ENCODE data around the gene UGCG. TPM values are rescaled to one million over a fixed set of nuclear protein-coding genes. Genes with fewer than 3 reads are reported as not detected.
"Not testable (repeated sequence)": the region's sequence is repeated elsewhere in the genome, so short reads cannot be mapped to it uniquely, and the experiment has no call there.

Gene UGCG
- total RNA-seq, 2 experiments from 2014 or later = 21.8 to 23.2 TPM

- Mint-ChIP-seq H3K4me1 (peaks cover 11% of the 10 kb centered on the region), H3K27me3 (no peaks in the 10 kb centered on the region), H3K27ac (no peak overlapping the region), H3K9me3 (no peaks in the 10 kb centered on the region), H3K36me3 (ENCODE audit: low read depth) (no peaks in the 10 kb centered on the region), H3K4me3 (no peak overlapping the region)
- CTCF ChIA-PET = no interaction called here
- no peak for DNase-seq
- POLR2A ChIA-PET = no interaction called here
Observed at GRCh38 chr9:111898331-111899096, 1.9 kb downstream of the UGCG start.

- Mint-ChIP-seq H3K9me3 (no peaks in the 10 kb centered on the region), H3K4me3 (no peak overlapping the region), H3K4me1 (peaks cover 13% of the 10 kb centered on the region), H3K27ac (no peak overlapping the region), H3K36me3 (ENCODE audit: low read depth) (peaks cover 4% of the 10 kb centered on the region), H3K27me3 (no peaks in the 10 kb centered on the region)
- ChIA-PET CTCF (no interaction called here), POLR2A (no interaction called here)
- no peak for DNase-seq
Observed at GRCh38 chr9:111900151-111900857, 3.7 kb downstream of the UGCG start.

- POLR2A ChIA-PET = no interaction called here
- no peaks in the 10 kb centered on the region for H3K9me3 Mint-ChIP-seq
Observed at GRCh38 chr9:111900858-111901612, 4.4 kb downstream of the UGCG start.

GRCh38 chr9:111902391-111903139 is 6.0 kb downstream of the UGCG start:
- CTCF ChIA-PET = interaction anchor here (1.1 to 1.9 kb wide), 3 partner anchors 13 to 149 kb away, joined by 3 to 6 read pairs (median 3); no protein-coding TSS in a partner anchor
- H3K36me3 Mint-ChIP-seq (ENCODE audit: low read depth) = peaks cover 13% of the 10 kb centered on the region
- H3K27me3 Mint-ChIP-seq = no peaks in the 10 kb centered on the region
- H3K27ac Mint-ChIP-seq = no peak overlapping the region
- H3K9me3 Mint-ChIP-seq = no peaks in the 10 kb centered on the region
- no peak for DNase-seq
- peaks cover 21% of the 10 kb centered on the region for H3K4me1 Mint-ChIP-seq
- no peak overlapping the region for H3K4me3 Mint-ChIP-seq
- POLR2A ChIA-PET = no interaction called here

More at GRCh38 chr9:111900858-111901612, 4.4 kb downstream of the UGCG start:
- Mint-ChIP-seq H3K4me3 (no peak overlapping the region), H3K36me3 (ENCODE audit: low read depth) (peaks cover 5% of the 10 kb centered on the region), H3K4me1 (peaks cover 12% of the 10 kb centered on the region), H3K27ac (no peak overlapping the region), H3K27me3 (no peaks in the 10 kb centered on the region)
- CTCF ChIA-PET = interaction anchor here (1.4 to 1.9 kb wide), 2 partner anchors 14 to 151 kb away, joined by 3 to 6 read pairs; no protein-coding TSS in a partner anchor
- no peak for DNase-seq

- peaks cover 29% of the 10 kb centered on the region for H3K4me1 Mint-ChIP-seq
Observed at GRCh38 chr9:111903535-111903934, 6.9 kb downstream of the UGCG start.

GRCh38 chr9:111904026-111904425 is 7.4 kb downstream of the UGCG start:
- Mint-ChIP-seq H3K9me3 (no peaks in the 10 kb centered on the region), H3K4me1 (peaks cover 32% of the 10 kb centered on the region), H3K4me3 (no peak overlapping the region), H3K27me3 (no peaks in the 10 kb centered on the region), H3K36me3 (ENCODE audit: low read depth) (peaks cover 18% of the 10 kb centered on the region), H3K27ac (no peak overlapping the region)
- no peak for DNase-seq
- ChIA-PET POLR2A (no interaction called here), CTCF (no interaction called here)

More at GRCh38 chr9:111903535-111903934, 6.9 kb downstream of the UGCG start:
- H3K9me3 Mint-ChIP-seq, CTCF ChIA-PET, H3K4me3 Mint-ChIP-seq, DNase-seq, H3K27me3 Mint-ChIP-seq, H3K27ac Mint-ChIP-seq, POLR2A ChIA-PET: not testable (repeated sequence)
- peaks cover 18% of the 10 kb centered on the region for H3K36me3 Mint-ChIP-seq (ENCODE audit: low read depth)

- H3K4me3 Mint-ChIP-seq = no peak overlapping the region
- no peak overlapping the region for H3K27ac Mint-ChIP-seq
- H3K9me3 Mint-ChIP-seq = no peaks in the 10 kb centered on the region
- H3K27me3 Mint-ChIP-seq = no peaks in the 10 kb centered on the region
- ChIA-PET POLR2A (no interaction called here), CTCF (no interaction called here)
- H3K36me3 Mint-ChIP-seq (ENCODE audit: low read depth) = peaks cover 18% of the 10 kb centered on the region
- DNase-seq = no peak
- H3K4me1 Mint-ChIP-seq = peaks cover 39% of the 10 kb centered on the region
Observed at GRCh38 chr9:111904891-111905291, 8.3 kb downstream of the UGCG start.

- H3K4me1 Mint-ChIP-seq = peaks cover 49% of the 10 kb centered on the region
- H3K36me3 Mint-ChIP-seq (ENCODE audit: low read depth) = peaks cover 20% of the 10 kb centered on the region
- no peak for DNase-seq
- ChIA-PET CTCF (no interaction called here), POLR2A (no interaction called here)
- no peak overlapping the region for H3K27ac Mint-ChIP-seq
- no peaks in the 10 kb centered on the region for H3K27me3 Mint-ChIP-seq
- H3K4me3 Mint-ChIP-seq = no peak overlapping the region
- H3K9me3 Mint-ChIP-seq = no peaks in the 10 kb centered on the region
Observed at GRCh38 chr9:111907147-111907546, 10.5 kb downstream of the UGCG start.

- Mint-ChIP-seq H3K4me1 (peaks cover 63% of the 10 kb centered on the region), H3K27ac (no peak overlapping the region), H3K36me3 (ENCODE audit: low read depth) (peaks cover 23% of the 10 kb centered on the region), H3K27me3 (no peaks in the 10 kb centered on the region), H3K9me3 (no peaks in the 10 kb centered on the region), H3K4me3 (no peak overlapping the region)
- ChIA-PET CTCF (interaction anchor here (1.1 kb wide), 1 partner anchor 13 kb away, joined by 5 read pairs; the partner anchor contains the start of gene UGCG), POLR2A (no interaction called here)
- DNase-seq = no peak
Observed at GRCh38 chr9:111909444-111909843, 12.8 kb downstream of the UGCG start.

- H3K36me3 Mint-ChIP-seq (ENCODE audit: low read depth) = peaks cover 29% of the 10 kb centered on the region
- H3K27ac Mint-ChIP-seq = no peak overlapping the region
- CTCF ChIA-PET = no interaction called here
- no peak overlapping the region for H3K4me3 Mint-ChIP-seq
- H3K4me1 Mint-ChIP-seq = peaks cover 68% of the 10 kb centered on the region
- POLR2A ChIA-PET = no interaction called here
- peak; percentile 21 for DNase-seq
- no peaks in the 10 kb centered on the region for H3K9me3 Mint-ChIP-seq
- H3K27me3 Mint-ChIP-seq = no peaks in the 10 kb centered on the region
Observed at GRCh38 chr9:111910428-111910827, 13.8 kb downstream of the UGCG start.

- Mint-ChIP-seq H3K4me1 (peaks cover 62% of the 10 kb centered on the region), H3K9me3 (no peaks in the 10 kb centered on the region), H3K27me3 (no peaks in the 10 kb centered on the region), H3K4me3 (no peak overlapping the region), H3K27ac (no peak overlapping the region), H3K36me3 (ENCODE audit: low read depth) (peaks cover 29% of the 10 kb centered on the region)
- CTCF ChIA-PET = interaction anchor here (0.6 kb wide), 1 partner anchor 1687 kb away, joined by 3 read pairs; no protein-coding TSS in a partner anchor
- POLR2A ChIA-PET = no interaction called here
- DNase-seq = no peak
Observed at GRCh38 chr9:111913159-111913558, 16.5 kb downstream of the UGCG start.

GRCh38 chr9:111914749-111915424 is 18.3 kb downstream of the UGCG start:
- Mint-ChIP-seq H3K27me3 (no peaks in the 10 kb centered on the region), H3K4me1 (peaks cover 49% of the 10 kb centered on the region), H3K27ac (no peak overlapping the region), H3K36me3 (ENCODE audit: low read depth) (peaks cover 38% of the 10 kb centered on the region), H3K4me3 (no peak overlapping the region), H3K9me3 (no peaks in the 10 kb centered on the region)
- ChIA-PET CTCF (interaction anchor here (1.0 to 2.3 kb wide), 7 partner anchors 11 to 75 kb away, joined by 3 to 9 read pairs (median 4); no protein-coding TSS in a partner anchor), POLR2A (no interaction called here)
- no peak for DNase-seq
